Neural cell (in vitro differentiated cells): ENCODE measurements around the gene CTDP1. TPM values are rescaled to one million over a fixed set of nuclear protein-coding genes. Genes with fewer than 3 reads are reported as not detected.

ENCODE experiments used
- H2AFZ ChIP-seq: fragments of 200-600, 300-800 bp; sonication (generic), shearing (Covaris generic); 2 replicates; pipeline ENCODE4 v1.6.0; 2014; ENCODE audit warnings: low read depth, mild to moderate bottlenecking, antibody characterized with exemption, low read length, moderate library complexity
- H3F3A ChIP-seq: fragments of 200-600 bp; shearing (Covaris generic); 2 replicates; pipeline ENCODE4 v1.6.1; 2016; ENCODE audit warnings: mild to moderate bottlenecking, moderate library complexity, mixed read lengths, antibody characterized with exemption, low read length; ENCODE audit not compliant: insufficient read depth, poor library complexity, severe bottlenecking
- H3K27ac ChIP-seq: fragments of 200-600, 300-800 bp; sonication (generic), shearing (Covaris generic); 2 replicates; pipeline ENCODE4 v1.5.1; 2014; ENCODE audit warnings: mild to moderate bottlenecking, low read length, moderate library complexity
- H3K27me3 ChIP-seq: fragments of 300-800, 200-600 bp; sonication (generic), shearing (Covaris generic); 2 replicates; pipeline ENCODE4 v1.6.0; 2014; ENCODE audit warnings: mild to moderate bottlenecking, low read depth, low read length, moderate library complexity; ENCODE audit not compliant: insufficient read depth
- H3K36me3 ChIP-seq: fragments of 300-800, 200-600 bp; sonication (generic), shearing (Covaris generic); 2 replicates; pipeline ENCODE4 v1.5.1; 2014; ENCODE audit warnings: mild to moderate bottlenecking, antibody characterized with exemption, low read length, moderate library complexity; ENCODE audit not compliant: insufficient read depth
- H3K4me2 ChIP-seq: fragments of 300-800, 200-600 bp; sonication (generic), shearing (Covaris generic); 2 replicates; pipeline ENCODE4 v1.6.0; 2014; ENCODE audit warnings: mild to moderate bottlenecking, low read length
- H3K4me3 ChIP-seq: fragments of 300-800, 200-600 bp; sonication (generic), shearing (Covaris generic); 2 replicates; pipeline ENCODE4 v1.5.1; 2014; ENCODE audit warnings: mild to moderate bottlenecking, low read length, moderate library complexity
- H3K79me2 ChIP-seq: fragments of 200-600 bp; shearing (Covaris generic); replicated peaks from 2 replicates; pipeline ENCODE4 v1.6.0; 2014; ENCODE audit warnings: mild to moderate bottlenecking, low read length, moderate library complexity; ENCODE audit not compliant: insufficient read depth
- H3K9ac ChIP-seq: fragments of 300-800, 200-600 bp; sonication (generic), shearing (Covaris generic); 2 replicates; pipeline ENCODE4 v1.6.1; 2016; ENCODE audit warnings: mild to moderate bottlenecking, low read length, mixed read lengths
- H3K9me2 ChIP-seq: fragments of 200-600 bp; shearing (Covaris generic); 2 replicates; pipeline ENCODE4 v1.6.1; 2016; ENCODE audit warnings: mild to moderate bottlenecking, low read length, mixed read lengths; ENCODE audit not compliant: insufficient read depth
- H3K9me3 ChIP-seq: fragments of 200-600, 300-800 bp; sonication (generic), shearing (Covaris generic); 2 replicates; pipeline ENCODE4 v1.6.1; 2016; ENCODE audit warnings: mild to moderate bottlenecking, mixed run types, low read length, moderate library complexity, mixed read lengths
- H4K20me1 ChIP-seq: fragments of 200-600 bp; shearing (Covaris generic); 2 replicates; pipeline ENCODE4 v1.6.1; 2016; ENCODE audit warnings: mild to moderate bottlenecking, mixed run types; ENCODE audit not compliant: insufficient read depth
- CTCF ChIP-seq: fragments of 450-650 bp; IDR thresholded peaks from 2 replicates; pipeline ENCODE4 v1.5.1; 2014; ENCODE audit warnings: antibody characterized with exemption, mild to moderate bottlenecking, moderate library complexity; ENCODE audit not compliant: poor library complexity, severe bottlenecking
- EP300 ChIP-seq: fragments of 450-650 bp; conservative IDR thresholded peaks from 2 replicates; pipeline ENCODE4 v1.6.1; 2014; ENCODE audit warnings: antibody characterized with exemption, mild to moderate bottlenecking, moderate library complexity; ENCODE audit not compliant: poor library complexity, severe bottlenecking
- EZH2 ChIP-seq: fragments of 200-600, 300-800 bp; shearing (Covaris generic), sonication (generic); IDR thresholded peaks from 2 replicates; pipeline ENCODE4 v1.6.1; 2014; ENCODE audit warnings: antibody characterized with exemption, low read length, borderline replicate concordance, mild to moderate bottlenecking; ENCODE audit not compliant: insufficient read depth, poor library complexity, severe bottlenecking
- MXI1 ChIP-seq: fragments of 450-650 bp; conservative IDR thresholded peaks from 2 replicates; pipeline ENCODE4 v1.6.1; 2014; ENCODE audit warnings: antibody characterized with exemption, mild to moderate bottlenecking; ENCODE audit not compliant: poor library complexity, severe bottlenecking
- POLR2AphosphoS5 ChIP-seq: IDR thresholded peaks from 2 replicates; pipeline ENCODE4 v1.6.1; 2012
- RAD21 ChIP-seq: fragments of 450-650 bp; conservative IDR thresholded peaks from 2 replicates; pipeline ENCODE4 v1.6.1; 2014; ENCODE audit warnings: antibody characterized with exemption, mild to moderate bottlenecking, moderate library complexity
- REST ChIP-seq: IDR thresholded peaks from 2 replicates; pipeline ENCODE4 v1.6.1; 2012; ENCODE audit warnings: borderline replicate concordance
- SMC3 ChIP-seq: fragments of 450-650 bp; conservative IDR thresholded peaks from 2 replicates; pipeline ENCODE4 v1.6.1; 2014; ENCODE audit warnings: antibody characterized with exemption, mild to moderate bottlenecking, moderate library complexity; ENCODE audit not compliant: poor library complexity
- TAF1 ChIP-seq: IDR thresholded peaks from 2 replicates; pipeline ENCODE4 v1.6.1; 2012; ENCODE audit warnings: low read depth
- polyA plus RNA-seq: library from polyadenylated mRNA; depleted of rRNA; stranded (reverse); fragments of >200 nt; gene quantifications from 2 replicates; pipeline ENCODE4 v1.2.3, GENCODE V29; 2014

CTDP1 gene
- polyA plus RNA-seq, 1 donor from 2014 or later: 22.3 TPM

GRCh38 chr18:79744625-79745024 is 65.0 kb downstream of the CTDP1 start:
- H3K4me3 ChIP-seq: no peak overlapping the region
- H3K9ac ChIP-seq: no peak overlapping the region
- no peak for TF ChIP-seq TAF1
- TF ChIP-seq REST: no peak
- TF ChIP-seq SMC3: no peak
- TF ChIP-seq CTCF: no peak
- TF ChIP-seq RAD21: no peak
- TF ChIP-seq EZH2: no peak
- no peak for TF ChIP-seq POLR2AphosphoS5
- no peak for TF ChIP-seq EP300
- no peak overlapping the region for H2AFZ ChIP-seq
- H3K36me3 ChIP-seq: peaks cover 8% of the 10 kb centered on the region
- no peak overlapping the region for H3K27ac ChIP-seq
- H3K9me3 ChIP-seq: no peaks in the 10 kb centered on the region
- no peaks in the 10 kb centered on the region for H3F3A ChIP-seq
- no peaks in the 10 kb centered on the region for H3K9me2 ChIP-seq
- H3K79me2 ChIP-seq: no peaks in the 10 kb centered on the region
- H3K4me2 ChIP-seq: no peak overlapping the region
- H4K20me1 ChIP-seq: no peaks in the 10 kb centered on the region
- no peaks in the 10 kb centered on the region for H3K27me3 ChIP-seq

GRCh38 chr18:79746730-79747129 is 67.1 kb downstream of the CTDP1 start:
- H3K4me3 ChIP-seq: no peak overlapping the region
- no peaks in the 10 kb centered on the region for H3F3A ChIP-seq
- H3K9me3 ChIP-seq: no peaks in the 10 kb centered on the region
- no peak for TF ChIP-seq POLR2AphosphoS5
- no peak for TF ChIP-seq SMC3
- TF ChIP-seq RAD21: no peak
- no peak for TF ChIP-seq CTCF
- TF ChIP-seq REST: no peak
- no peak for TF ChIP-seq TAF1
- TF ChIP-seq MXI1: no peak
- TF ChIP-seq EP300: no peak
- TF ChIP-seq EZH2: no peak
- no peaks in the 10 kb centered on the region for H3K27me3 ChIP-seq
- no peaks in the 10 kb centered on the region for H3K9me2 ChIP-seq
- H3K9ac ChIP-seq: no peak overlapping the region
- H3K4me2 ChIP-seq: no peak overlapping the region
- H3K27ac ChIP-seq: no peak overlapping the region
- peaks cover 8% of the 10 kb centered on the region for H3K36me3 ChIP-seq
- H3K79me2 ChIP-seq: no peaks in the 10 kb centered on the region
- no peak overlapping the region for H2AFZ ChIP-seq
- H4K20me1 ChIP-seq: no peaks in the 10 kb centered on the region
